Liver (tissue), 3 donors: ENCODE data around the gene ZFYVE28.

Experiments
- CTCF ChIP-seq: fragments of 150-350 bp; IDR thresholded peaks from 2 replicates; pipeline ENCODE4 v1.5.1; 2017; ENCODE audit warnings: improper control_type of control experiment, low read depth, low read length; ENCODE audit not compliant: missing input control
- GABPA ChIP-seq, 2 donors: IDR thresholded peaks in 1 of 2; conservative IDR thresholded peaks in 1 of 2; 2 replicates each; pipeline ENCODE4 v1.6.1; 2016; ENCODE audit warnings: antibody characterized with exemption in 2 of 2, mild to moderate bottlenecking in 1 of 2, moderate library complexity in 1 of 2
- HNF4G ChIP-seq: IDR thresholded peaks from 2 replicates; pipeline ENCODE4 v1.6.1; 2016; ENCODE audit warnings: antibody characterized with exemption
- JUND ChIP-seq, 2 donors: IDR thresholded peaks; 2 replicates each; pipeline ENCODE4 v1.6.1; 2016; ENCODE audit warnings: antibody characterized with exemption in 2 of 2
- MAX ChIP-seq: IDR thresholded peaks from 2 replicates; pipeline ENCODE4 v1.6.1; 2016; ENCODE audit warnings: antibody characterized with exemption
- NR2F2 ChIP-seq: IDR thresholded peaks from 2 replicates; pipeline ENCODE4 v1.6.1; 2016; ENCODE audit warnings: antibody characterized with exemption
- RAD21 ChIP-seq, 2 donors: IDR thresholded peaks; 2 replicates each; pipeline ENCODE4 v1.6.1; 2016; ENCODE audit warnings: antibody characterized with exemption in 2 of 2, mild to moderate bottlenecking in 2 of 2
- RXRA ChIP-seq, 2 donors: IDR thresholded peaks; 2 replicates each; pipeline ENCODE4 v1.6.1; 2017 to 2018; ENCODE audit warnings: antibody characterized with exemption in 2 of 2, mild to moderate bottlenecking in 1 of 2
- SP1 ChIP-seq: IDR thresholded peaks from 2 replicates; pipeline ENCODE4 v1.6.1; 2018; ENCODE audit warnings: antibody characterized with exemption, mild to moderate bottlenecking
- TAF1 ChIP-seq: conservative IDR thresholded peaks from 2 replicates; pipeline ENCODE4 v1.6.1; 2016; ENCODE audit warnings: antibody characterized with exemption, mild to moderate bottlenecking
- YY1 ChIP-seq: IDR thresholded peaks from 2 replicates; pipeline ENCODE4 v1.6.1; 2016; ENCODE audit warnings: antibody characterized with exemption, mild to moderate bottlenecking
- ZBTB33 ChIP-seq: IDR thresholded peaks from 2 replicates; pipeline ENCODE4 v1.6.1; 2016; ENCODE audit warnings: antibody characterized with exemption
- TF ChIP-seq, protein P1 (sequence below): IDR thresholded peaks from 2 replicates; pipeline ENCODE4 v1.6.1; 2016; ENCODE audit warnings: antibody characterized with exemption, mild to moderate bottlenecking
- TF ChIP-seq, protein P2 (sequence below): IDR thresholded peaks from 2 replicates; pipeline ENCODE4 v1.6.1; 2016; ENCODE audit warnings: antibody characterized with exemption
- donor health status: healthy.
- donor health status: healthy.

DNA sequence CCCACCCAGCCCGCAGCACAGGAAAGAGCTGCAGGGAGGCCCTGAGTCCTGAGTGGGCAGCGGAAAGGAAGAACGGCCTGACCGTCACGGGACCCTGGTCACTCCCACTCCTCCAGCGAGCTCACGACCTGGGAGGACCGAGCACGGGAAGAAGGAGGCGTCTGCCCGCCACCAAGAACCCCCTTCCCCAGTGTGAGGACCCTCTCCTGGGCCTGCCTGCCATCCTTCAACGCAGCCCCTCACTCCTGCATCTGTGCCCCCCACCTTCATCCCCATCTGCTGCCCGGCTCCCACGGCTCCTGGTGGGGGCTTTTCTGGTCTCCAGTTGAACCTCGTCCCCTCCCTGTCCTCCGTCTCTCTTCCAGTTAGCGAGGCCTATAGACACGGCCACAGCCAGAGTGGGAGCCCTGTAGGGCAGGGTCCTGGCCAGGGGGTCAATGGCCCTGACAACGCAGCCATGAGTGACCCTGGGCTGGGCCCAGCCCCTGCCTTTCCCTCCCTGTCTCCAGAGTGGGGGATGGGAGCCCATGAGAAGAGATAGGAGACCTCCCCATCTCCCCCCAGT, 115.2 kb downstream of the ZFYVE28 start:
- no peak for TF ChIP-seq CTCF
- TF ChIP-seq ZBTB33, result no peak
- no peak for TF ChIP-seq HNF4G
- TF ChIP-seq, protein P1, sequence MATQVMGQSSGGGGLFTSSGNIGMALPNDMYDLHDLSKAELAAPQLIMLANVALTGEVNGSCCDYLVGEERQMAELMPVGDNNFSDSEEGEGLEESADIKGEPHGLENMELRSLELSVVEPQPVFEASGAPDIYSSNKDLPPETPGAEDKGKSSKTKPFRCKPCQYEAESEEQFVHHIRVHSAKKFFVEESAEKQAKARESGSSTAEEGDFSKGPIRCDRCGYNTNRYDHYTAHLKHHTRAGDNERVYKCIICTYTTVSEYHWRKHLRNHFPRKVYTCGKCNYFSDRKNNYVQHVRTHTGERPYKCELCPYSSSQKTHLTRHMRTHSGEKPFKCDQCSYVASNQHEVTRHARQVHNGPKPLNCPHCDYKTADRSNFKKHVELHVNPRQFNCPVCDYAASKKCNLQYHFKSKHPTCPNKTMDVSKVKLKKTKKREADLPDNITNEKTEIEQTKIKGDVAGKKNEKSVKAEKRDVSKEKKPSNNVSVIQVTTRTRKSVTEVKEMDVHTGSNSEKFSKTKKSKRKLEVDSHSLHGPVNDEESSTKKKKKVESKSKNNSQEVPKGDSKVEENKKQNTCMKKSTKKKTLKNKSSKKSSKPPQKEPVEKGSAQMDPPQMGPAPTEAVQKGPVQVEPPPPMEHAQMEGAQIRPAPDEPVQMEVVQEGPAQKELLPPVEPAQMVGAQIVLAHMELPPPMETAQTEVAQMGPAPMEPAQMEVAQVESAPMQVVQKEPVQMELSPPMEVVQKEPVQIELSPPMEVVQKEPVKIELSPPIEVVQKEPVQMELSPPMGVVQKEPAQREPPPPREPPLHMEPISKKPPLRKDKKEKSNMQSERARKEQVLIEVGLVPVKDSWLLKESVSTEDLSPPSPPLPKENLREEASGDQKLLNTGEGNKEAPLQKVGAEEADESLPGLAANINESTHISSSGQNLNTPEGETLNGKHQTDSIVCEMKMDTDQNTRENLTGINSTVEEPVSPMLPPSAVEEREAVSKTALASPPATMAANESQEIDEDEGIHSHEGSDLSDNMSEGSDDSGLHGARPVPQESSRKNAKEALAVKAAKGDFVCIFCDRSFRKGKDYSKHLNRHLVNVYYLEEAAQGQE, result no peak
- no peak for TF ChIP-seq JUND (IDR thresholded peaks at IDR 0.05)
- TF ChIP-seq SP1, result no peak
- no peak for TF ChIP-seq RAD21 (IDR thresholded peaks at IDR 0.05)
- TF ChIP-seq GABPA (IDR thresholded peaks at IDR 0.05 in 1 of 2, conservative IDR thresholded peaks at IDR 0.05 in 1 of 2), result no peak
- TF ChIP-seq, protein P2, sequence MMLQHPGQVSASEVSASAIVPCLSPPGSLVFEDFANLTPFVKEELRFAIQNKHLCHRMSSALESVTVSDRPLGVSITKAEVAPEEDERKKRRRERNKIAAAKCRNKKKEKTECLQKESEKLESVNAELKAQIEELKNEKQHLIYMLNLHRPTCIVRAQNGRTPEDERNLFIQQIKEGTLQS, result no peak
- TF ChIP-seq TAF1, result no peak
- no peak for TF ChIP-seq MAX
- TF ChIP-seq YY1, result no peak
- no peak for TF ChIP-seq NR2F2
- no peak for TF ChIP-seq RXRA (IDR thresholded peaks at IDR 0.05)
